Stomach (tissue), 4 donors: ENCODE results near the gene SLC38A3.

Experiments
- POLR2AphosphoS5 ChIP-seq, 3 donors: sonication (generic); formaldehyde crosslinking; IDR thresholded peaks; one replicate each; pipeline ENCODE4 v1.6.1; 2016; ENCODE audit warnings: antibody characterized with exemption in 3 of 3
- TF ChIP-seq, protein P1 (sequence below), 7 experiments: fragments of 450-650 bp in 4 of 7; fragments of 200-600 bp in 3 of 7; sonication (generic) in 3 of 7; IDR thresholded peaks; one replicate each; pipeline ENCODE4 v1.5.1; 2016 to 2019; ENCODE audit warnings: antibody characterized with exemption in 7 of 7, control low read depth in 2 of 7, mild to moderate bottlenecking in 1 of 7

DNA sequence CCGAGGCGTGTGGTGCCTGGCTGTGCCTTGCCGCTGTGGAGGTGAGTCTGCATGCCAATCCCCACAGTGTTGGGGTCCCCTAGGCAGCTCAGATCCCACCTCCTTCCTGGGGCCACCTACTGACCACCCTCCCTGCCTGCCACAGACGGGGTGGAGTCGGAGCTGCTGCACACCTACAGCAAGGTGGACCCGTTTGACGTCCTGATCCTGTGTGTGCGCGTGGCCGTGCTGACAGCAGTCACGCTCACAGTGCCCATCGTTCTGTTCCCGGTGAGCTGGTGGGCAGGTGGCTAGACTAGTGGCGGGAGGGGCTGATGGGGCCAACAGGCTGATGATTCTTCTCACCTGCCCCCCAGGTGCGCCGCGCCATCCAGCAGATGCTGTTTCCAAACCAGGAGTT, 13.4 kb downstream of the SLC38A3 start:
- TF ChIP-seq, protein P1, sequence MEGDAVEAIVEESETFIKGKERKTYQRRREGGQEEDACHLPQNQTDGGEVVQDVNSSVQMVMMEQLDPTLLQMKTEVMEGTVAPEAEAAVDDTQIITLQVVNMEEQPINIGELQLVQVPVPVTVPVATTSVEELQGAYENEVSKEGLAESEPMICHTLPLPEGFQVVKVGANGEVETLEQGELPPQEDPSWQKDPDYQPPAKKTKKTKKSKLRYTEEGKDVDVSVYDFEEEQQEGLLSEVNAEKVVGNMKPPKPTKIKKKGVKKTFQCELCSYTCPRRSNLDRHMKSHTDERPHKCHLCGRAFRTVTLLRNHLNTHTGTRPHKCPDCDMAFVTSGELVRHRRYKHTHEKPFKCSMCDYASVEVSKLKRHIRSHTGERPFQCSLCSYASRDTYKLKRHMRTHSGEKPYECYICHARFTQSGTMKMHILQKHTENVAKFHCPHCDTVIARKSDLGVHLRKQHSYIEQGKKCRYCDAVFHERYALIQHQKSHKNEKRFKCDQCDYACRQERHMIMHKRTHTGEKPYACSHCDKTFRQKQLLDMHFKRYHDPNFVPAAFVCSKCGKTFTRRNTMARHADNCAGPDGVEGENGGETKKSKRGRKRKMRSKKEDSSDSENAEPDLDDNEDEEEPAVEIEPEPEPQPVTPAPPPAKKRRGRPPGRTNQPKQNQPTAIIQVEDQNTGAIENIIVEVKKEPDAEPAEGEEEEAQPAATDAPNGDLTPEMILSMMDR (IDR thresholded peaks at IDR 0.05), result no peak
- no peak for TF ChIP-seq POLR2AphosphoS5 (IDR thresholded peaks at IDR 0.05)
